GM20000 (cell line): ENCODE measurements around the gene ADSL.

Experiments used
- DNase-seq: peaks from one replicate; pipeline ENCODE4 v3.0.0; 2012; ENCODE audit warnings: low spot score
- TF ChIP-seq, protein P1 (sequence below): IDR thresholded peaks from 2 replicates; pipeline ENCODE4 v1.5.1; 2012; ENCODE audit warnings: mild to moderate bottlenecking, control low read depth; ENCODE audit errors: extremely low read depth, missing control alignments

The ADSL gene

DNA sequence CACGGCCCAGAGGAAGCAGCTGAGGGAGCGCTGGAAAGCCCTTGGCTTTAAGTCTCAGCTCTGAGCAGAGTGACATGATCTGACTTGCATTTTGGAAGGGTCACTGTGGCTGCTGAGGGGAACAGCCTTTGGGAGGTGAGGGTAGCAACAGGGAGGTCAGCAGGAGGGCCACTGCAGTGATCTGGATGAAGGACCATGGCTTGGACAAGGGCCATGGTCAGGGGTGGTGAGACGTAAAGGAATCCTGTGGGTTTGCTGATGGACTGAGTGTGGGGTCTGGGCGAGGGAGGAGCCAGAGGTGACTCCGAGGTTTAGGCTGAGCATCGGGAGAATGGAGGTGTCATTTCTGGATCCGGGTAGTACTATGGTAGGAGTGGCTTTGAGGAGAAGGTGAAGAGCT, 57.4 kb downstream of the ADSL start:
- TF ChIP-seq, protein P1, sequence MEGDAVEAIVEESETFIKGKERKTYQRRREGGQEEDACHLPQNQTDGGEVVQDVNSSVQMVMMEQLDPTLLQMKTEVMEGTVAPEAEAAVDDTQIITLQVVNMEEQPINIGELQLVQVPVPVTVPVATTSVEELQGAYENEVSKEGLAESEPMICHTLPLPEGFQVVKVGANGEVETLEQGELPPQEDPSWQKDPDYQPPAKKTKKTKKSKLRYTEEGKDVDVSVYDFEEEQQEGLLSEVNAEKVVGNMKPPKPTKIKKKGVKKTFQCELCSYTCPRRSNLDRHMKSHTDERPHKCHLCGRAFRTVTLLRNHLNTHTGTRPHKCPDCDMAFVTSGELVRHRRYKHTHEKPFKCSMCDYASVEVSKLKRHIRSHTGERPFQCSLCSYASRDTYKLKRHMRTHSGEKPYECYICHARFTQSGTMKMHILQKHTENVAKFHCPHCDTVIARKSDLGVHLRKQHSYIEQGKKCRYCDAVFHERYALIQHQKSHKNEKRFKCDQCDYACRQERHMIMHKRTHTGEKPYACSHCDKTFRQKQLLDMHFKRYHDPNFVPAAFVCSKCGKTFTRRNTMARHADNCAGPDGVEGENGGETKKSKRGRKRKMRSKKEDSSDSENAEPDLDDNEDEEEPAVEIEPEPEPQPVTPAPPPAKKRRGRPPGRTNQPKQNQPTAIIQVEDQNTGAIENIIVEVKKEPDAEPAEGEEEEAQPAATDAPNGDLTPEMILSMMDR = no peak

GRCh38 chr22:40404251-40405177, 58.2 kb downstream of the ADSL start:
- TF ChIP-seq, protein P1 = no peak
- no peak for DNase-seq

More for the DNA sequence above, 57.4 kb downstream of the ADSL start:
- no peak for DNase-seq

DNA sequence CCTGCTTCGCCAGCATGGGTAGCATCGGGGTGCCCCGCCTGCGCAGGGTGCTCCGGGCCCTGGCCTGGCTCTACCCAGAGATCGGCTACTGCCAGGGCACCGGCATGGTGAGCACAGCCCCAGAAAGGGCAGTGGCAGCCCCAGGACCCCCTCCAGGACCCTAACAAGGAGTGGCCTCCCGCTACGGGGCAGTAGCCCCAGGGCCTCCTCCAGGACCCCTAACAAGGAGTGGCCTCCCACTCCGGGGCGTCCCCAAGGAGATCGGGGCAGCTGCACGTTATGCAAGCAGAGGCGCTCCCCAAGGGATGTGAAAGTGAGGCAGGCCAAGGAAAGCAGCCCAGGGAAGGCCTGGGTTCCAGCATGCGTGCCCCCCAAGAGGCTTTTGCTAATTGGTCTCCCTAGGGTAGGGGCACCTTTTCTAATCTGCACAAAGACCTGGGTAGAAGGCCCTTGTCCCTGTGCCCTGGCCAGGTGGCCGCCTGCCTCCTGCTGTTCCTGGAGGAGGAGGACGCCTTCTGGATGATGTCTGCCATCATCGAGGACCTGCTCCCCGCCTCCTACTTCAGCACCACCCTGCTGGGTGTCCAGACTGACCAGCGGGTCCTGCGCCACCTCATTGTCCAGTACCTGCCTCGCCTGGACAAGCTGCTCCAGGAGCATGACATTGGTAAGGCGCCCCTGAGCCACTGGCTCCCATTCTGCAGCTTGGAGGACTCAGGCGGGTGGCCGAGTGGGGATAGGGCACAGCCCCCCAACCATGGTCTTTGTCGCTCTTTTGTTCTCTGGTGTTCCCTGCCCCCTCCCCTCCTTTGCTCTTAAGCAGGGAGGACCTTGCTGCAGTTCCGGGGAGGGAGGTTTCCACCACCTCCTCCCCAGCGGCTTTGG, 59.1 kb downstream of the ADSL start:
- no peak for DNase-seq
- TF ChIP-seq, protein P1 = no peak

GRCh38 chr22:40406063-40406890, 60.0 kb downstream of the ADSL start:
- no peak for DNase-seq
- TF ChIP-seq, protein P1 = no peak

GRCh38 chr22:40407021-40407761, 60.9 kb downstream of the ADSL start:
- TF ChIP-seq, protein P1 = no peak

DNA sequence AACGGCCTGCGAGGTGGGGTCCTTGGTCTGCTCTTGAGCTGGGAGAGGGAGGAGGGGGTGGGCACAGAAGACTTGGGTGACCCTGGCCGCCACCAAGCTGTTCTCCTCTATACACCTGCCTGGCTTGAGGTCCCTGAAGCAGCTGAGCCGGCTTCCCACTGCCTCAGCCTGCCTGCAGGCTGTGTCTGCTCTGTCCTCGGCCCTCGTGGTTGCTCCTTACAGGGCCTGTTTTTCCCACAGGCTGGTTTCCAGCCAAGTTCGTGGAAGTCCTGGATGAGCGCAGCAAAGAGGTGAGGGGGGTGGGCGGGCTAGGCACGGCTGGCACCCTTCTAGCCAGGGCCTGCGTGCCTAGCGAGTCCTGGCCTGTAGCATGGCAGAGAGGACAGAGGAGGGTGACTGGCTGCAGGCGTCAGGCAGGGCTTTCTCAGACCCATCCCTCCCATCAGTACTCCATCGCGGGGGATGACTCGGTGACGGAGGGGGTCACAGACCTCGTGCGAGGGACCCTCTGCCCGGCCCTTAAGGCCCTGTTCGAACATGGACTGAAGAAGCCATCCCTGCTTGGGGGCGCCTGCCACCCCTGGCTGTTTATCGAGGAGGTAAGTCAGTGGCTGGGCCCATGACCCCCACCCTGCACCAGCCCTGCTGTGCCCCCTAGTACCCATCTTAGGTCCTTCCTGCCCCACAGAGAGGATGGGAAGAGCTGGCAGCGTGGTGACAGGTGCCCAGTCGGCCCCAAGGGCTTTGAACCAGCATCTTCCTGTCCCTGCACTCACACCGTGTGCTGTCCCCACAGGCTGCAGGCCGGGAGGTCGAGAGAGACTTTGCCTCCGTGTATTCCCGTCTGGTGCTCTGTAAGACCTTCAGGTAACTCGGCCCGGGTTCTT, 61.8 kb downstream of the ADSL start:
- no peak for DNase-seq
- TF ChIP-seq, protein P1 = no peak

More at GRCh38 chr22:40407021-40407761, 60.9 kb downstream of the ADSL start:
- no peak for DNase-seq
